Measurements from ENCODE around the gene UQCR10.

UQCR10 gene

DNA sequence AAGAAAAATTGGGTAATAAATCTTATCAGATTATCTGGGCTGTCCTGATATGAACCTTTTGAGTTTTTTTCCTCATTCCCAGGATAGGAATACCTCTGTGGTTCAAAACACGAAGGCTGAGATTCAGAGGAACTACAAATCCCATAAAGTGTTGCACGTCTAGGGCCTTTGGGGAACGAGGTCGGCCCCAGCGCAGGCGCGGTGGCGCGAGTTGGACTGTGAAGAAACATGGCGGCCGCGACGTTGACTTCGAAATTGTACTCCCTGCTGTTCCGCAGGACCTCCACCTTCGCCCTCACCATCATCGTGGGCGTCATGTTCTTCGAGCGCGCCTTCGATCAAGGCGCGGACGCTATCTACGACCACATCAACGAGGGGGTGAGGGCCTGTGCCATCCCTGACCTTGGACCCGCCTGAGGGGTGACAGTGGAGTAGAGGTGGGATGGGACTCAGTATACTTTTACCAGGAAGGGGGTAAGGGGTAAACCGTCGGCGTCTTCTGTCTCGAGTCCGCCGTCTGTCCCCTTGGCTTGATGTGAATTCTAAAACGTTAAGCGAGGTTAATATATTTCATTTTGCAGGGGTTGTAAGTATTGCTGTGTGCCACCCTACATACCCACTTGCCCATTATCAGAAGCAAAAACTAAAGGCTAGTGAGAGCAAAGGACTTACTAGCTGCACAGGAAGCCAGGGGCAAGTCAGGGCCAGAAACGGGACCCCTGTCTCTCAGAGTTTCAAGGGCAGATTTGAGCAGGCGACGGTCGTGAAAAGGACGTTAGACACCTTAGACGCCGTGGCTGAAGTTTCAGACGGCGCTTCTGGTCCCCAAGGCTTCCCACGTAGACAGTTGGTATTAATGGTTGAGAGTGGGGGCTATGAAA, at the start of gene UQCR10:
Gene UQCR10, plus strand, starts transcription at position 199 of the 881 bp plus-strand sequence. Its CDS starts 30 bp downstream, at position 229.
- H3K4me3 ChIP-seq (ENCODE audit: low read depth in 1 of 2, low read length in 2 of 2) = peak within 1 kb of the TSS; percentile 46 to 89
- no peaks in the 10 kb centered on the region for H3K9me3 ChIP-seq (ENCODE audit: low read length)
- H3K9ac ChIP-seq (ENCODE audit: low read length) = peak within 1 kb of the TSS; percentile 93
- peaks cover 21% of the 10 kb centered on the region for H3K4me1 ChIP-seq (ENCODE audit: insufficient read depth, low read length)
- peak within 1 kb of the TSS; percentile 70 for H3K27ac ChIP-seq (ENCODE audit: low read depth, low read length)
- peaks cover 19% of the 10 kb centered on the region for H3K36me3 ChIP-seq (ENCODE audit: insufficient read depth, low read length)
- H3K27me3 ChIP-seq (ENCODE audit: control insufficient read depth in 1 of 2, insufficient read depth in 2 of 2, low read length in 2 of 2) = no peaks in the 10 kb centered on the region

DNA sequence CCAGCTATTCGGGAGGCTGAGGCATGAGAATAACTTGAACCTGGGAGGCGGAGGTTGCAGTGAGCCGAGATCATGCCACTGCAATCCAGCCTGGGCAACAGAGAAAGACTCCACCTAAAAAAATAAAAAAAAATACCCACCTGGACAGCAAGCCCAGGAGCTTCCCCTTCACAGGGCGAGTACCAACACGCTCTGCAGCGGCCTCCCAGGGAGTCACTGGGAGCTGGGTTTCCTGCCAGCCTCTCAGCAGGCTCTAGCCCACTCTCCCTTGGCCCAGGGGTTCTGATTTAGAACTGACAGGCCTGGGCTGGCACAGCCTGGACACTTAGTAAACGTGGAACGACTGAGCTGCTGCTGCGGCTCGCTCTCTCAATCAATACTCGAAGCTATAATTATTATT, 49.4 kb upstream of the UQCR10 start:
- no peak overlapping the region for H3K4me3 ChIP-seq (ENCODE audit: low read depth in 1 of 2, low read length in 2 of 2)
- no peak overlapping the region for H3K9ac ChIP-seq (ENCODE audit: low read length)
- H3K36me3 ChIP-seq (ENCODE audit: insufficient read depth, low read length) = no peaks in the 10 kb centered on the region
- no peaks in the 10 kb centered on the region for H3K4me1 ChIP-seq (ENCODE audit: insufficient read depth, low read length)
- no peaks in the 10 kb centered on the region for H3K9me3 ChIP-seq (ENCODE audit: low read length)
- H3K27ac ChIP-seq (ENCODE audit: low read depth, low read length) = no peak overlapping the region
- peaks cover 13 to 42% of the 10 kb centered on the region in 2 donors for H3K27me3 ChIP-seq (ENCODE audit: control insufficient read depth in 1 of 2, insufficient read depth in 2 of 2, low read length in 2 of 2)

DNA sequence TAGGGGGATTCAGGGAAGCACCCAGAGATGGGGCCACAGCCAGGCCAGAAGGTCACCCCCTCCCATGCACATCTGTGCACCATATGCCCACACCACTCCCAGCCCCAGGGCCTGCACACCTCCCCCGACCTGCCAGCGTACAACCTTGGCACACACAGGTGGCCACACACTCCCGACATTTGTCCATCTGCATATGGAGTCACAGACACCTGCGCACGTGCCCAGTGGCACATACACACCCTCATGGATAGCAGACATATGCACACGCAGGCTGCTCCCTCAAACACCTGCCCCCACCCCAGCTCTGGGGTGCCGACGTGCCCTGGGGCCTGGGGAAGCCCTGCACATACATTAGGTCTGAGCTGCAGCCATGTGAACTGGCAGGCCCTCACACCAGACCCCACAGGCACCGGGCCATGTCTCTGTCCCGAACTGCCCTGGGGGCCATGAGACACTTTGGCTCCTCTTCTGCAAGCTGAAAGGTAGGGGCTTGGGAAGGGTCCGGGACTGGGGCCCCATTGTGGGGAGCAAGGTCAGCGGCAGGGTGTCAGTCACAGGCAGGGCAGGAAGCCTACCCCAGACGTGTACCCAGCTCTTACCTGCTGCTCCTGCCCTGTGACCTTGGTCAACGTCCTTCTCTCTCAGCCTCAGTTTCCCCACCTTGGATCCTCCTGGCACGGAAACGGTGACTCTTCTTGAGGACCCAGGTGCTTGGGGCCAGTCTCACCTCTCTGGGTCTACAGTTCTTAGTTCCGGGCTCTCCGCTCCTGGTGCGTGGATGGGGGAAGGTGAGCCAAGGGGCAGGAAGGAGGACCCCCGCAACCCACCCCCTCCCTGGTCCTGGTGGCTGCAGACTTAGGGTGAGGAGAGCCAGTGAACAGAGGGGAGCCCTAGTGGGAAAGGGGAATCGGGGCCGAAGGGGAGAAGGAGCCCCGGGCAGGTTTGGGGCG, 47.9 kb upstream of the UQCR10 start:
- Histone ChIP-seq H3K9ac (ENCODE audit: low read length) (no peak overlapping the region), H3K9me3 (ENCODE audit: low read length) (no peaks in the 10 kb centered on the region), H3K4me1 (ENCODE audit: insufficient read depth, low read length) (no peaks in the 10 kb centered on the region), H3K36me3 (ENCODE audit: insufficient read depth, low read length) (no peaks in the 10 kb centered on the region), H3K4me3 (ENCODE audit: low read depth in 1 of 2, low read length in 2 of 2) (no peak overlapping the region), H3K27ac (ENCODE audit: low read depth, low read length) (no peak overlapping the region), H3K27me3 (ENCODE audit: control insufficient read depth in 1 of 2, insufficient read depth in 2 of 2, low read length in 2 of 2) (peaks cover 13 to 46% of the 10 kb centered on the region in 2 donors)

DNA sequence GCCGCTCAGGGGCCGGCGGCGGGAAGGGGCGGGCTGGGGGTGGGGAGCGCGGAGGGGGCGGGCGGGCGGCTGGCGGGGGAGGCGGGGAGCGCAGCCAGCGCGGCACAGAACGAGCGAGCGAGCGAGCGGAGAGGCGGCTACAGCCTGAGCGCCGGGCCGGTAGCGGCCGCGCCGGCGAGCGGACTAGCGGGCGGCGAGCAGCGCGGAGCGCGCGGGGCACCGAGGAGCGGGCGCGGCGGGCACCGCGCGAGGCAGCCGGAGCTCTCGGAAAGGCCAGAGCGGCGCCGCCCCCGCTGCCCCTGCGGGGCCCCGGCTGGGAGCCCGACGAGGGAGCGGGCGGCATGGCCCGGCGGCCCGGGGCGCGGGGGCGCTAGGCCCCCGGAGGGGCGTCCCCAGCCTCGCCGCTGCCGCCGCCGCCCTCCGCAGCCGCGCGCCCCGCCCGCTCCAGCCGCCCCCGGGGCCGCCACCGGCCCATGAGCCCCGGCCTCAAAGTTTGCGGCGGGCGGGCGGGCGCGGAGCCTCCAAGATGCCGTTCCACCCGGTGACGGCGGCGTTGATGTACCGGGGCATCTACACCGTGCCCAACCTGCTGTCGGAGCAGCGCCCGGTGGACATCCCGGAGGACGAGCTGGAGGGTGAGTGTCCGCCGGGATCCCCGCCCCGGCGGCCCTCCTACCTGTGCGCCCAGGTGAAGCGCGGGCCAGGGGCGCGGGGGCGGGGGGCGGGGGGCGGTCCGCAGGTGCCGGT, 47.1 kb upstream of the UQCR10 start, which contains the start of gene CABP7:
Gene CABP7, plus strand, starts transcription at position 105 of the 747 bp plus-strand sequence. Its CDS starts 422 bp downstream, at position 527.
- Histone ChIP-seq H3K9me3 (ENCODE audit: low read length) (no peaks in the 10 kb centered on the region), H3K4me3 (ENCODE audit: low read depth in 1 of 2, low read length in 2 of 2) (no peak within 1 kb of the TSS), H3K36me3 (ENCODE audit: insufficient read depth, low read length) (no peaks in the 10 kb centered on the region), H3K9ac (ENCODE audit: low read length) (no peak within 1 kb of the TSS), H3K27ac (ENCODE audit: low read depth, low read length) (no peak within 1 kb of the TSS), H3K4me1 (ENCODE audit: insufficient read depth, low read length) (no peaks in the 10 kb centered on the region), H3K27me3 (ENCODE audit: control insufficient read depth in 1 of 2, insufficient read depth in 2 of 2, low read length in 2 of 2) (peaks cover 13 to 46% of the 10 kb centered on the region in 2 donors)

DNA sequence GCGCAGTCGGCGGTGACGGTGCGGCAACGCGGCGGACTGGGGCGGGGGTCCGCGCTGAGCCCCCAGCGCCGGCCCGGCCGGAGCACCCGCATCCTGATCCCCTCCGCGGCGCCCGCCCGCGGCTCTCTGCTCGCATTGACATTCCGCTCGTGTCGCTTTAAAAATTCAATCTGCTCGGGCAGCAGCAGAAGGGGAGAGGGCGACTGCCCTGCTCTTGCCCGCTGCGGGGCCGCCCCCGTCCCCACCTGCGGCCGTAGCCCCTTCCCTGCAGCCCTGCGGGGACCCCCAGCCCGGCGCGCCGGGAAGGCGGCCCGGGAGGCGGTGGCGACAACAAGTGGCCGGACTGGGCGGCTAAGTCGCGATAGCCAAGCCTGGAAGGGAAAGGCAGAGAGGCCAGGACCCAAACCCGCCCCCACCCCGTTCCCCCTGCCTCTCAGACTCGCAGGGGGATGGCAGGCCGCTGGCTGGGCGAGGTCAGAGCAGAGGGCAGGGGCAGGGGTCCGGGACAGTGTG, 46.3 kb upstream of the UQCR10 start:
- H3K4me1 ChIP-seq (ENCODE audit: insufficient read depth, low read length) = no peaks in the 10 kb centered on the region
- H3K27me3 ChIP-seq (ENCODE audit: control insufficient read depth in 1 of 2, insufficient read depth in 2 of 2, low read length in 2 of 2) = peaks cover 13 to 40% of the 10 kb centered on the region in 2 donors

DNA sequence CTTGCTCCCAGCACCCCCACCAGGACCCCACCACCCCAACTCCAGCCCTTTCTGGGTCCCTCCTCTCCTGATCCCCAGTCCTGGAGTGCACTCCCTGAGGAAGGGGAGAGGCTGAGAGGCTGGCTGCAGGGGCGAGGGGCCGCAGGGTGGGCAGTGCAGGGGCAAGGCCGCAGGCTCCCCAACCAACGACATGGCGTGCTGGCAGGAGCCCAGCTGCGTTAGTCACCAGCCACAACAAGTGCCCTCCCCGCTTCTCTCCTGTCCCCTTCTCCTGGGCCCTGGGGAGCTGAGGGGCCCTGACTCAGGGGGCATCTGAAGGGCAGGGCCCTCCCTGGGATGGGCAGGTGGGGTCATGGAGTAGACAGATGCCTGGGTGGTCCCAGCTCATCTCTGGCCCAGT, 45.0 kb upstream of the UQCR10 start:
- Histone ChIP-seq H3K27me3 (ENCODE audit: control insufficient read depth in 1 of 2, insufficient read depth in 2 of 2, low read length in 2 of 2) (peaks cover 13 to 38% of the 10 kb centered on the region in 2 donors), H3K9ac (ENCODE audit: low read length) (no peak overlapping the region), H3K9me3 (ENCODE audit: low read length) (no peaks in the 10 kb centered on the region), H3K4me1 (ENCODE audit: insufficient read depth, low read length) (no peaks in the 10 kb centered on the region), H3K27ac (ENCODE audit: low read depth, low read length) (no peak overlapping the region), H3K36me3 (ENCODE audit: insufficient read depth, low read length) (no peaks in the 10 kb centered on the region), H3K4me3 (ENCODE audit: low read depth in 1 of 2, low read length in 2 of 2) (no peak overlapping the region)

More for the DNA sequence above, 46.3 kb upstream of the UQCR10 start:
- no peaks in the 10 kb centered on the region for H3K36me3 ChIP-seq (ENCODE audit: insufficient read depth, low read length)
- no peak overlapping the region for H3K9ac ChIP-seq (ENCODE audit: low read length)
- H3K9me3 ChIP-seq (ENCODE audit: low read length) = no peaks in the 10 kb centered on the region
- H3K4me3 ChIP-seq (ENCODE audit: low read depth in 1 of 2, low read length in 2 of 2) = no peak overlapping the region
- H3K27ac ChIP-seq (ENCODE audit: low read depth, low read length) = no peak overlapping the region

DNA sequence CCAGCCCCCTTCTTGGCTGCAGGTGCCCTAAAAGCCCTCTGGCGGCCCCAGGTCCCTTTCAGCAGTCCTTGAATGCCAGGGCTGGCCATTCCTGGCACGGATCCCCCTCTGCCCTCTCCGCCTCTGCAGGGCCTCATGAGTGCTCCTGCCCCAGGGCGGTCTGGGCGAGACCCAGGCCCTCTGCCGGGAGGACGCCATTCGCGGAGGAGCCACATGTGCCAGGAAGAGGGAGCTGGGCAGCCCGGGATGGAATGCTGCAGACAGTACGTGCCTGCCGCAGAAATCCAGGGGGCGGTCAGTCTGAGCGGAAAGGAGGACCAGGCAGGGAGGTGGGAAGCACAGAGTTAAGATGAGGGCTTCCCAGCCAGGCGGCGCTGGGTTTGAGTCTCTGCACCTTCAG, 44.6 kb upstream of the UQCR10 start:
- Histone ChIP-seq H3K27me3 (ENCODE audit: control insufficient read depth in 1 of 2, insufficient read depth in 2 of 2, low read length in 2 of 2) (peaks cover 13 to 38% of the 10 kb centered on the region in 2 donors), H3K27ac (ENCODE audit: low read depth, low read length) (no peak overlapping the region), H3K4me3 (ENCODE audit: low read depth in 1 of 2, low read length in 2 of 2) (no peak overlapping the region), H3K4me1 (ENCODE audit: insufficient read depth, low read length) (no peaks in the 10 kb centered on the region), H3K36me3 (ENCODE audit: insufficient read depth, low read length) (no peaks in the 10 kb centered on the region), H3K9ac (ENCODE audit: low read length) (no peak overlapping the region), H3K9me3 (ENCODE audit: low read length) (no peaks in the 10 kb centered on the region)

DNA sequence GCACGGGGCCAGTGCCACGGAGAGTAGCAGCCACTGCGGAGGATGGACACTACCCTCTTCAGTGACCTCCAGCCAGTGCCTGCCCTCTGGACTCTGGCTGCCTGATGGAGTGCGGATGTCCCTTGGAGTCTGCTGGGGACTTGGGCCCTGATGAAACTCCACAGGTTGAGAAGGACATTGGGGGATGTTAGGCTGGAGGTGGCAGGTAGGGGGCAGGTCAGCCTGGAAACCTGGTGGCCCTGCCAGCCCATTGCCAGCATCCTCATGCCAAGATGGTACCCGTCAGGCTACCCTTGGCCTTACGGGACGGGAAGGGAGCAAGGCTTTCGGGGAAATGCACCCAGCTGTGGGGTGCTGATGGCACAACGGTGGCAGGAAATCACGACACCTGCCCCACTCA, 43.4 kb upstream of the UQCR10 start:
- no peaks in the 10 kb centered on the region for H3K36me3 ChIP-seq (ENCODE audit: insufficient read depth, low read length)
- H3K27me3 ChIP-seq (ENCODE audit: control insufficient read depth in 1 of 2, insufficient read depth in 2 of 2, low read length in 2 of 2) = peaks cover 9 to 32% of the 10 kb centered on the region in 2 donors
- no peaks in the 10 kb centered on the region for H3K4me1 ChIP-seq (ENCODE audit: insufficient read depth, low read length)
- no peaks in the 10 kb centered on the region for H3K9me3 ChIP-seq (ENCODE audit: low read length)
- H3K27ac ChIP-seq (ENCODE audit: low read depth, low read length) = no peak overlapping the region
- H3K4me3 ChIP-seq (ENCODE audit: low read depth in 1 of 2, low read length in 2 of 2) = no peak overlapping the region
- H3K9ac ChIP-seq (ENCODE audit: low read length) = no peak overlapping the region

DNA sequence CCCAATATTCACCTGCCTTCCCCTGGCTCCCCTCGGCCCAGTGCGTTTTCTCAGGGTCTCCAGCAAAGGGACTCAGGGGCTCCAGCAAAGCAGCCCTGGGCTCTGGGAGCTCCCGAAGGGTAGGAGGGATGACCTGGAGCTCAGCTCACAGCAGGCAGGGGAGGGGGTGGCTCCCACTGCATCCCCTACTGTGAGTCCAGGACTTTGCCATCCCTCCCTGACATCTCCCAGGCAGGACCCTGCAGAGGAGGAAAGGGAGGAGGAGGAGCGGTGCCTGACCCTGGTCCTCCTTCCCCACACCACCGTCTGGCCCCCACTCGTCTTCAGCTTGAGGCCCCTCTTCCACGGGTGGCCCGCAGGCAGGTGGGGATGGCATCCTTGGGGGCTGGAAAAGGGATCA, 42.3 kb upstream of the UQCR10 start:
- Histone ChIP-seq H3K9me3 (ENCODE audit: low read length) (no peaks in the 10 kb centered on the region), H3K27me3 (ENCODE audit: control insufficient read depth in 1 of 2, insufficient read depth in 2 of 2, low read length in 2 of 2) (peaks cover 0 to 23% of the 10 kb centered on the region in 2 donors), H3K4me3 (ENCODE audit: low read depth in 1 of 2, low read length in 2 of 2) (no peak overlapping the region), H3K9ac (ENCODE audit: low read length) (no peak overlapping the region), H3K4me1 (ENCODE audit: insufficient read depth, low read length) (no peaks in the 10 kb centered on the region), H3K36me3 (ENCODE audit: insufficient read depth, low read length) (no peaks in the 10 kb centered on the region), H3K27ac (ENCODE audit: low read depth, low read length) (no peak overlapping the region)

DNA sequence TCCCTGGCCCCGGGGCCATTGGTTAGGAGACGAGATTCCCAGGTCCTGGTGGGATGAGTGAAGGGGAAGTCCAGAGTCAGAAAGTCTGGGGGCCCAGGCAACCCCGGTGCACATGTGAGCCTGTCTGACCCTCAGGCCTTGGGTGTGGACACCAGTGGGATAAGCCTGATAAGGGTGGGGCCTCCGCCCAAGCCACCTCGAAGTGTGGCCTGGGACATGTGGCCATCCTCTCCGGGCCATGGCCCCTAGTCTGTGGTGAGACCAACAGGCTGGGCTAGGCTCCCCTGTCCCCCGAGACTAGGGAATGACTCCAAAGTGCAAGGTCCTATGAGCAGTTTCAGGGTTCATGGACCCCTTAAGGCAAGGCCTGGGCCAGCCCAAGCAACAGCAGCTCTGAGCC, 41.1 kb upstream of the UQCR10 start:
- H3K9ac ChIP-seq (ENCODE audit: low read length) = no peak overlapping the region
- no peaks in the 10 kb centered on the region for H3K4me1 ChIP-seq (ENCODE audit: insufficient read depth, low read length)
- no peak overlapping the region for H3K4me3 ChIP-seq (ENCODE audit: low read depth in 1 of 2, low read length in 2 of 2)
- H3K9me3 ChIP-seq (ENCODE audit: low read length) = no peaks in the 10 kb centered on the region
- peaks cover 0 to 19% of the 10 kb centered on the region in 2 donors for H3K27me3 ChIP-seq (ENCODE audit: control insufficient read depth in 1 of 2, insufficient read depth in 2 of 2, low read length in 2 of 2)
- no peak overlapping the region for H3K27ac ChIP-seq (ENCODE audit: low read depth, low read length)
- H3K36me3 ChIP-seq (ENCODE audit: insufficient read depth, low read length) = no peaks in the 10 kb centered on the region

All from muscle layer of colon (tissue), 2 donors.